IPS-11a (cell line): ENCODE measurements around the gene KRTAP10-1.
"Not testable (repeated sequence)": the region's sequence is repeated elsewhere in the genome, so short reads cannot be mapped to it uniquely, and the experiment has no call there.

Source experiments
- H3K4me3 ChIP-seq: one replicate; pipeline ENCODE4 v1.5.1; 2013; ENCODE audit warnings: low read depth, low read length, control low read depth

Gene KRTAP10-1

DNA sequence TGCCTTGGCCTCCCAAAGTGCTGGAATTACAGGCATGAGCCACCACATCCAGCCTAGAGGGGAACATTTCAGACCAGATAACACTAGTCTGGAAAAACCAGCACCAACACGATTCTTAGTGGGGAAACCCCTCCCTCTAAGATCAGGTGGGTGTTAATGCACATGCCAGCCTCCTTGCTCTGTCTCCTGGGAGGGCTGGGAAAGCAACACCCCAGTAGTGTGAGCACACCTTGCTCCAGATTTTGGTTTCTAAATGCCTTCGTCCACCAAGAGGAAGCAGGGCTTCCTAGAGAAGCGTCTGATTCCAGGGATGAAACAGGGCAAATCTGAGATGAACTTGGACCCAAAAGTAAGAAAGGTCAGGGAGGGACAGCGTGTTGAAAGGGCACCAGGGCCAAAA is 31.3 kb upstream of the KRTAP10-1 start:
- no peak overlapping the region for H3K4me3 ChIP-seq

DNA sequence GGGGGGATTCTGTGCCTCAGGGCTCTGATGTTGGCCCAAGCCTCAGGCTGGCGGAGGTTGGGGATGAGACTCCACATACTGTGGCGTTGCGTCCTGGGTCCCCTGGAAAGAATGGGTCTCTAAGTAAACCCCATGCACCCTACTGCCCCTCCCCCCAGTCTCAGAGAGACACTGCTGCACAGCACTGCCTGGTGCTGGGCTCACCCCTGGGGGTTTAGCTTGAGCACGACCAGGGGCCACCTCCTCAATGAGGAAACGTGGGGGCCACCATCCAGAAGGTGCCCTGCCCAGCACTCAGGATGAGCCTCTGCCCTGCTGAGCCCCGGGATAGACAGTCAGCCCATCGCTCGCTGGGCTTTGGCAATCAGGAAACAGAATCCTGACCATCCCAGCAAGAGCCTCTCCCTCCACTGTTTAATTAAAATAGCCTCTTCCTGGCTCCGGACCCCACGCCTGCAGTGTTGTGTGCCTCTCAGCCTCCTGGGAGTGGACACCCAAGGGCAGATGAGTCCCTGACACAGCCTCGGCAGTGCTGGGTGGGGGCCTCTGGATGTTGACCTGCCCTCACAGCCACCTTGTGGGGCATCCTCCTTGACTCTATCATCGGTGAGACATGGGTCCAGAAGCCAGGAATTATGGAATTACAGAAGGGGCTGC is 30.0 kb upstream of the KRTAP10-1 start:
- H3K4me3 ChIP-seq, result no peak overlapping the region

DNA sequence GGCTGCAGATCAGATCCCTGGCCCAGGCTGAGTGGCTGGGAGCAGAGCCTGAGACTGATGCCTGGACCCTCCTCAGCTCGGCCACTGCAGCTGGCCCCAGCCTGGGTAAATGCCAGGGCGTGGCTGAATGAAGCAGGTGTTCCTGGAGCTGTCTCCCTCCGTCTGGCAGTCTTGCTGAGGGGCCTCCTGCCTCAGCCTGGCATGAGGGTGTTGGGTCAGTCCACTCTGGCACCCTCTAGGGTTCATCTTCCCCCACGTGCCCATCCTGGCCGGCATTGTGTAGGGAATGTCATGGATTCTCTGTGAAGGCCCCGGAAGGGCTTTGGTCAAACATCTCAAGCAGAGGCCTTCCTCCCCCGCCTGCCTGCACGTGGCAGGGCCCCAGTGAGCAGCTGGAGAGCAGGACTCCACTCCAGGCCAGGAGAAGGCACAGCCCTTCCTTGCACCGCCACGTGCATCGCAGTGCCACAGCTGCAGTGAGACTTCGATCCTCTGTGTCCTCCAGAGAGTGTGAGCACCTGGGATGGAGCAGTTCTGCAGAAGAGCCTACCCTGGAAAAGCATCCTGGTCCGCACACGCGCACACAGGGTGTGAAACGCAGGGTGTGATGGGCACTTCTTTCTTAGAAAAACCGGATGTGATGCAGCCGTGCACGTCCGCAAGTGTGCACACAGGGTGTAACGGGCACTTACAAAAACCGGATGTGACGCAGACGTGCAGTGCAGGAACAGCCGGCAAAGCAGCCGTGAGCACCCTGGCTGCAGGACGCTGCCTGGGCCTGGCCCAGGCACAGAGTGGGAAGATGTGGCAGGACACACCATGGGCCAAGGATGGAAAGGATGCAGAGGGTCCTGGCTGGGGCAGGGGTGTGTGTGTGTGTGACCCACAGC is 28.9 kb upstream of the KRTAP10-1 start:
- no peak overlapping the region for H3K4me3 ChIP-seq

DNA sequence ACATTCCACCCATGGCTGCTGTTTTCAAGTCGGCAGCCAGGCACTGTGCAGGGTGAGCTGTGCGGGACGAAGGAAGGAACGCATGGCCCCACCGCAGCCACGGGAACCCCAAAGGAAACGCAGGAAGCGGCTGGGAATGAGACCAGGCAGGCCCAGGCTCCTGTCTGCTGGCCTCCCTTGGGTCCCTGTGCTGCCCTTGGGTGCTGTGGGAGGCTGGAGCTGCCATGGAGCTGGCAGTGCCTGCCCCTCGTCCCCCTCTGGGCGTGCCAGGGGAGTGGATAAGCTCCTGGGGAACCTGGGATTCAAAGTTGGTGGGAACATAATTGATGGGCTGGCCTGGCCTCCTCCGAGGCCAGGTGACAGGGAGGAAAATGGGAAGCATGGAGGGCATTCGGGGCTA is 28.3 kb upstream of the KRTAP10-1 start:
- H3K4me3 ChIP-seq, result no peak overlapping the region

DNA sequence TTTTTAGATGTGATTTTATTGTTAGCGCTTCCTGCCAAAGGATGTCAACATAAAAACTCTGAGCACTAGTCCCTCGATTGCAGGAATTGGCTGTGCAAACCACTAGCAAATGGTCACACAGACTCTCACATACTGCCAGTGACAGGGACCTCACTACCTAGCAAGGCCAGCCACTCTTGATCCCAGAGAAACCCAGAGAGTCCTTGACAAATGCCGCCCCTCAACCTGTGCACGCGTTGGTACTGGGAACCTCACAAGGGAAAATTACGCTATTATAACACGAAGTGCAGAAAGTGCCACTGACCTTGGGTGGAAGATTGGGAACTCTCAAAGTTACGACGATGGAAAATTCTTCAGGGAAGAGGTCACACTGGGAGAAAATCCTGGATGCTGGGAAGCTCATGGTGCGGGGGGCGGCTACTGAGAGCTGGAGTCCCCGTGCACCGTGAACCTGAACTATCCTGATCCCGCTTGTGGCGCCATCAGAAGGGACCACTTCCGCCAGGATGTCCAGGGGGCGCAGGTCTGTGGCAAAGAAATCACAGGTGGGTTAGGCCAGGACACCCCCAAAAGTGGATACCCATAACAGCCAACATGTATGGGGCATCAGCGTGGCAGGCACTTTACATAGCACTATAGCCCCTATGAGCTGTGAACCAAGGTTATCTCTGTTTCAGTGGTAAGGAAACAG is 27.6 kb upstream of the KRTAP10-1 start:
- H3K4me3 ChIP-seq, result no peak overlapping the region

DNA sequence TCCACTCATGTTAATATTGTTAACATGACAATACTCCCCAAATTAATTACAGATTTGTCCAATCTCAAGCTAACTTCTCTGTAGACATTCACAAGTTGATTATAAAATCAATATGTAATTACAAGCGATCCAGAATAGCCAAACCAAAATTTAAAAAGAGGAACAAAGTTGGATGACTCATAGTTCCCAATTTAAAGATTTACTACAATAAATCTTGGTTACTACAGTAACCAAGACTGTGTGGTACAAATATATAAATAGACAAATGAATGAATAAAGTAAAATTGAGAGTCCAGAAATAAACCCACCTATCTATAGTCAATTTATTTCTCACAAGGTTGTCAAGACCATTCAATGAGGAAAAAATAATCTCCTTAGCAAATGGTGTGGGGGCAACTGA is 26.4 kb upstream of the KRTAP10-1 start:
- no peak overlapping the region for H3K4me3 ChIP-seq

DNA sequence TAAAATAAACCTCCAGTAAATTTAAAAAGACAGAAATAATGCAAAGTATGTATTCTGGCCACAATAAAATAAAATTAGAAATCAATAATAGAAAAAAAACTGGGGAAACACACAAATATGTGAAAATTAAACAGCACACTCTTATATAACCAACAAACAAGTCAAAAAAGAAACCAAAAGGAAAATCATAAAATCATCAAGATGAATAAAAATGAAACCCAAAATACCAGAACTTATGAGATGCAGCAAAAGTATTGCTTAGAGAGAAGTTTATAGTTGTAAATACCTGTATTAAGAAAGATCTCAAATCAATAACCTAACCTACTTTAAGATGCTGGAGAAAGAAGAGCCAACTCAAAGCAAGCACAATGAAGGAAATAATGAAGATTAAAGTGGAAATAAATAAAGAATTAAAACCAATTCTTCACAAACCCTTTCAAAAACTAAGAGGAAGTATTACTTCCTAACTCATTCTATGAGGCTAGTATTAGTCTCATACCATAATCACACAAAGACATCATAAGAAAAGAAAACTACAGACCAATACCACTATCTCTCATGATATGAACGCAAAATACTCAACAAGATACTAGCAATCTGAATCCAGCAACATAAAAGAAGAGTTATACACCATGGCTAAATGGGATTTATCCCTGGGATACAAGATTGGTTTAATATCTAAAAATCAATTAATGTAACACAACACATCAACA is 25.0 kb upstream of the KRTAP10-1 start:
- H3K4me3 ChIP-seq, result no peak overlapping the region

DNA sequence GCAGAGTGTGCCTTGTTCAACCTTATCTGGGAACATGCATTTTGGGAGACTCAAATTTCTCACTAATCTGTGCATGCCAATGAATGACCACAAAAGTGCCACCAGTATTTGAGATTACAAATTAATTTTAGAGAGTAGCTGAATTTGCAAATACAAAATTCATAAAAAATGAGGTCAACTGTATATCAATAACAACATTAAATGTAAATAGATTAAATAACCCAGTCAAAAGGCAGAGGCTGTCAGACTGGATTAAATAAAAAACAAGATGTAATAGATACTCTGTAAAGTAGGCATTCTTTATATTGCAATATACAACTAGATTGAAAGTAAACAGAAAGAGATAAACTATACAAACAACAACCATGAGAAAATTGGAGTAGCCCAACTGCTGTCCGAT is 24.1 kb upstream of the KRTAP10-1 start:
- H3K4me3 ChIP-seq, result no peak overlapping the region

DNA sequence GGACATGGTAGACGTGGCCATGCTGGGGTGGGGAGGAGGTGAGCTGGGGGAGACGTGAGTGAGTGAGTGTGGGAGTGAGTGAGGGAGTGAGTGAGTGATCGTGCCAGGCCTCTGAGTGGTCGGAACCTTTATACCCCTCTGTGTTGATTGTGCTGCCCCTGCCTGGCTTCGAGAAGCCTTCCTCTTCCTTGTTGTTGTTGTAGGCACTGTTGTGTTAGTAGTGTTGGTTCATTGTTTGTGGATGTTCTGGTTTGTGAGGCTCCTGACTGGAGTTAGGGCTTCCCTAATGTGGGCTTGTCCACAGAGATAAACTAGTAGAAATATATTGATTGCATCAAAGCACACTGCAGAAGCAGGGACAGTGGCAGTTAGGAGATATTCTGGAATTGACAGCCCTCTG is 18.7 kb upstream of the KRTAP10-1 start, which contains the start of gene KRTAP10-3:
TSS of gene KRTAP10-3 (minus strand) at position 101 of the 400 bp plus-strand sequence. CDS start at position 21, 80 bp downstream.
- no peak within 1 kb of the TSS for H3K4me3 ChIP-seq

DNA sequence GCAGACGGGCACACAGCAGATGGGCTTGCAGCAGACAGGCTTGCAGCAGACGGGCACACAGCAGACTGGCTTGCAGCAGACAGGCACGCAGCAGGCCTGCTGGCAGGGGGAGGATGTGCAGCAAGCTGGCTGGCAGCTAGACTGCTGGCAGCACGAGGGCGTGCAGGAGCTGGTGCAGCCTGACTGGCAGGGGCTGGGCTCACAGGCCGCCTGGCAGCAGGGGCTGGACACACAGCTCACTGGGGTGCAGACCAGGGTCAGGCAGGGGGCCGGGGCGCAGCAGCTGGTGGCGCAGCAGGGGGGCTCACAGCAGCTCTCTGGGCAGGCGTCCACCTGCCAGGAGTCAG is 18.3 kb upstream of the KRTAP10-1 start:
- H3K4me3 ChIP-seq, result not testable (repeated sequence)

DNA sequence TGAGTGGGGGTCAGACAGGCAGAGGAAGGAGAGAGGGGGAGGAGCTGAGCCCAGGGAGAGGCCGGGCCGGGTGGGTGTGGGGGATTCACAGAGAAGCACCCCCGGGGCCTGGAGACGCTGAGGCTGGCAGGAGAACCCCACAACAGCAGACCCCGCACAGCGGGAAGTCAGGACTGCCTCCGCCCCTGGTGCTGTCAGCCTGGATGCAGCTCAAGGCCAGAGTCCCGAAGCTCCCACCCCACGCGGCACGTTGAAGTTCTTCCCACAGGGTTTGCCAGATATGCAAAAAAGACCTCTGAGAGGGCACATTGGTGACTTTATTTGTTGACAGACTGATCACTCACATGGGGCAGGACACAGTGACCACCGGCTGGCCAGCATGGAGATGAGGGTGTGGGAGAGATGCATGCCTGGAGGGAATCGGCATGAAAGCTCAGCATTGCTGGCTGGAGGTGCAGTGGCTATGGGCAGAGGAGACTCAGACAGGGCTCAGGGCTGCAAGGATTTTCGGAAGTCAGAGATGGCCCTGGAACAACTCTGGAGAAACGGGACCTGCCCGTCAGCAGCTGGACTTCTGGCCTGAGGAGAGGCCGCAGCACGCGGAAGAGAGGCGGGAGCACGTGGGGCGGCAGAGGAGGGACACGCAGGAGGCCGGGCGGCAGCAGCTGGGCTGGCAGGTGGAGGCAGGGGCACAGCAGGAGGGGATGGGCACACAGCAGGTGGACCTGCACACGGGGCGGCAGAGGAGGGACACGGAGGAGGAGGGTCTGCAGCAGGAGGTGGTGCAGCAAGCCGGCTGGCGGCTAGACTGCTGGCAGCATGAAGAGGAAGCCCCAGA is 17.7 kb upstream of the KRTAP10-1 start:
- no peak overlapping the region for H3K4me3 ChIP-seq

DNA sequence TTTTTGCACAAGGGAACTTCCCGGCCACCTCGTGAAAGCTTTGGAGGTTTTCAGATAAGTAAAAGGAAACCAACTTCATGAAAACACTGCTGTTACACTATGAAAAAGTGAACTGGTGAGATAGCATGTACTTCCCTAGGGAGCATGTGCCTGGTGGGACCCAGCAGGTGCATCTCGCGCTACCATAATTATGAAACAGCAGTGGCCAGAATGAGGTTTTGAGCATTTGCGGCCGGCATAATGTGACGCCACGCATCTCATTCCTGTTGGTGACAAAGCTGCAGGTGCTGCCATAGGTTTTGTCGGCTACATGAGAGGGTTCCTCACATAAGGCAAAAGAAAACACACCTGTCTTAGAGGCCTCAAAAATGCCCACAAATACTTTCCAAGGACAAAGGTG is 16.9 kb upstream of the KRTAP10-1 start:
- no peak overlapping the region for H3K4me3 ChIP-seq

DNA sequence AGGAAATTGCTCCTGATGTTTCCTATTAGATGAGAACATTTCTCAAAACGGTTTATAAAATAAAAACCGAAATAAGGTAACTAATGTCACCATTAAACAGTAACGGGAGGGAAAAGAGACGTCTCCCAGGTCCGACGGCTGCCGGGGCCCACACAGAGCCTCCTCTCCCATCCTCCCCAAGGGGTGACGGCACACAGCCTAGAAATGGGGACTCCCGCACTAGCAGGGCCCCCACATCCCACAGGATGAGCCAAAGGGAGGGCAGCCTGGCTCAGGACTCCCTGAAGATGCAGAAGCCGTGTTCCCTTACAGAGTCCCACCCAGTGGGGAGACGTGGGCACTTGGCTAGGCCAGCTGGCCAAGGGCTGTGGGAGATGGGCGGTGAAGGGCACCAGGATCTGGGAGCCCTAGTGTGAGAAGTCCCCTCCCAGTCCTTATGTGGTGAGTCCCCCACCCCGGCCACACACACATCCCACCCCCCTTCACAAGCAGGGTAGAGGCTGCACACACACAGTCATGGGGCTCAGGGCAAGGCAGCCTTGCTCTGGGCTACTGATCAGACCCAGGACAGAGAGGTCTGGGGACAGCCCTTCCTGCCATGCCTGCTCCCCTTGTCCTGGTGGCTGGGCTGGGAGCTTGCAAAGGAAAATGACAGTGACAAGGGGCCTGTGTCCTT is 15.3 kb upstream of the KRTAP10-1 start:
- no peak overlapping the region for H3K4me3 ChIP-seq

DNA sequence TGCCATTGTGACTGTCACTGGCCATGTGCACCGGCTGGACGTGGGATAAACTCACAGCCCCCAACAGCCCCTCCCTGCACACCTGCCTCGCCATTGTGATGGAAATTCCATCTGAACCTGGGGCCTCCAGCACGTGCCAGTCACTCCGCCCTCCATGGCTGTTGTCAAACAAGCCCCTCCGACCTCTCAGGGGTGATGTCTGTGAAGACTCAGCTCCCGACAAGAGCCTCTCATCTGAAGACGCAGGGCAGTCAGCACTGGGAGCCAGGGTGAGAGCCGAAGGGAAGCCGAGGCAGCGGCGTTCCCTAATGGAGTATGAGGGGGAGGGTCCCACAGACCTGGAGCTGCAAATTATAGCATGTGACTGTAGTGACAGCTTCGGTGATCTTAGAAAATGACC is 12.7 kb upstream of the KRTAP10-1 start:
- no peak overlapping the region for H3K4me3 ChIP-seq

DNA sequence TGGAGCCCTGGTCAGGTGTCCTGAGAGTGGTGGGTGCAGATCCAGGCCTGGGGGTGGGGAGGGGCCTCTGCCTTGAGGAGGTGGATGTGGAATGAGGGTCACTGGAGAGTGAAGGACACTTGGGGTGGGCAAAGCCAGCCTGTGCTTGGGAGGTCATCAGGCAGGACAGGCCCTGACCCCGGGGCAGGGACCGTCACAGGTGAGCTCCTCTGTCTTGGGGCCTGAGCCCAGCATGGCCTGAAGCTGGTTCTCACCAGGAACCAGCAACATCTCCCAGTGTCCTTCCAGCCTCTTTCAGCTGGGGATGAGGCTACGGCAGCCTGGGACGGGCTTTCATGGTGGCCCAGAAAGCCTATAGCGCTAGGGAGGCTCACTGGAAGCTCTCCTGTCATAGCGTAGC is 12.1 kb upstream of the KRTAP10-1 start:
- no peak overlapping the region for H3K4me3 ChIP-seq

DNA sequence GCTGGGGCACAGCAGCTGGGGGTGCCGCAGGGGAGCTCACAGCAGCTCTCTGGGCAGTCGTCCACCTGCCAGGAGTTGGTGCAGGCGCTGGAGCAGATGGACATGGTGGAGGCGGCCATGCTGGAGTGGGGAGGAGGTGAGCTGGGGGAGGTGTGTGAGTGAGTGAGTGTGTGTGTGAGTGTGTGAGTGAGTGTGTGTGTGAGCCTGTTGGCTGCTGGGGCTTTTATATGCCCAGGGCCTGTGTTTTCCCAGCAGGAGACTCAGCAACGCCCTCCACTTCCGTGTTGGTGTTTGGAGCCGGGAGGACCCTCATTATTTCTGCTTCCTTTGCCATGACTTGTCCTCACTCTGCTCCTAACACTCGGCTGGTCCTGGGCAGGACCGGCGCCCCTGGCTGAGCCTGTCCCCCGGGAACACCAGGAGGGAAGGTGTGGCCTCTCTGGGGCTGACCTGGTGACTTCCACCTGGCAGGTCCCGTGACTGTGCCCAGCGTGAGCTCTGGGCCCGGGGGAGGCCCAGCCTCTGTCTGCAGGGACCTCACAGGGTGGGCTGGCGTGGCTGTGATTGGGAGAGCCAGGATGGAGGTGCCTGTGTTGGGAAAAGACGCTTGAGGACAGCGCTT is 11.5 kb upstream of the KRTAP10-1 start, which contains the start of gene KRTAP10-2:
TSS of gene KRTAP10-2 (minus strand) at position 166 of the 622 bp plus-strand sequence. CDS start at position 119, 47 bp downstream.
- no peak within 1 kb of the TSS for H3K4me3 ChIP-seq

DNA sequence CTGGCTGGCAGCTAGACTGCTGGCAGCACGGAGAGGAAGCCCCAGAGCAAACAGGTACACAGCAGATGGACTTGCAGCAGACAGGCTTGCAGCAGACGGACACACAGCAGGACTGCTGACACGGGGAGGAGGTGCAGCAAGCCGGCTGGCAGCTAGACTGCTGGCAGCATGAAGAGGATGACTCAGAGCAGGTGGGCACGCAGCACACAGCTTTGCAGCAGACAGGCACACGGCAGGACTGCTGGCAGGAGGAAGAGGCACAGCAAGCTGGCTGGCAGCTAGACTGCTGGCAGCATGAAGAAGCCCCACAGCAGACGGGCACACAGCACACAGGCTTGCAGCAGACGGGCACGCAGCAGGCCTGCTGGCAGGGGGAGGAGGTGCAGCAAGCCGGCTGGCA is 10.8 kb upstream of the KRTAP10-1 start:
- no peak overlapping the region for H3K4me3 ChIP-seq

DNA sequence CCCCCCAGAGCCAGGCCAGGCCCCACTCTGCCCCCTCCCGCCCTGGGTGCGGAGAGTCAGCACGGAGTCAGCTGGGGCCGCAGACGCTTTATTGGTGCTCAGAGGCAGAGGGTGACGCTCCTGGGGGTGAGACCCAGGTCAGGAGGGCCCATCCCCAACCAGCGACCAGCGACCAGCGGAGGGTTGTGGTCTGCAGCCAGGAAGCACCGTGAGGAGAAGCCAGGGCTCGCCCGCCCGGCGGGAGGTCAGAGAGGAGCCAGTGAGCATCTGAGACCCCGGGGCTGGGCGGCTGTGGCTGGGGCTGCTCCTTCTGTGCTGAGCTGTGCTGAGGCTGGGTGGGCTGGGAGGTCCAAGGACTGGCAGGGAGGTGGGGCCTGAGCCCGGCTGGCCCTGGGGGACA is 10.3 kb upstream of the KRTAP10-1 start:
- H3K4me3 ChIP-seq, result not testable (repeated sequence)

DNA sequence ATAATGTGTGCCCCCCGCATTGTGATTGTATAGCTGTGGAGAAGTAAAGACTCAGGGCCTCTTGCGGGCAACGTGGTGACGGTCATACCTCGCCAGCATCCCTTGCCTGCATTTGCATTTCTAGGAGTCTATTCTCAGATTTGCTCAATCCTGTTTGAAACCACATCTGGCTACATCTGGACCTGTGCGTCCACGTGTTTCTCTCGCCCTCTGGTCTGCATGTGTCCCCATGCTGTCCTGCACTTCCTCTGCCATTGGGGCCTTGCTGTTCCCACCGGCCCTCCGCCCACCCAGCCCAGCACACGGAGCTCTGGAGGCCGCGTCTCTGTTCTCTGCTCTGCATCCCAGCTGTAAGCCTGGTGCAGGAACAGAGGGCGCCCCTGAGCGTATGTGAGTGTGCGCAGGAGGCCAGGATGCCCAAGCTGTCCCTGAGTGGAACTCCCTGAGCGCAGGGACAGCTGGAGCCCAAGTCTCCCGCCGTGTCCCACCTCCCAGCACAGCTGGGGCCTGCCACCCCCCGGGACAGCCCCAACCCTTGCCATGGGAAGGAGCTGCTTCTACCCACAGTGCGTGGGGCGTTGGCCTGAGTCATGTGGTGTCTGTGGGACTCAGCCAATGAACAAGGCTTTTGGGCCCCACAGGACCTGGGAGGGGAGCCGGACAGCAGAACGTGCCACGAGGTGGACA is 9.7 kb upstream of the KRTAP10-1 start:
- H3K4me3 ChIP-seq, result no peak overlapping the region
